ENCODE results near the gene STAMBP.

STAMBP gene

DNA sequence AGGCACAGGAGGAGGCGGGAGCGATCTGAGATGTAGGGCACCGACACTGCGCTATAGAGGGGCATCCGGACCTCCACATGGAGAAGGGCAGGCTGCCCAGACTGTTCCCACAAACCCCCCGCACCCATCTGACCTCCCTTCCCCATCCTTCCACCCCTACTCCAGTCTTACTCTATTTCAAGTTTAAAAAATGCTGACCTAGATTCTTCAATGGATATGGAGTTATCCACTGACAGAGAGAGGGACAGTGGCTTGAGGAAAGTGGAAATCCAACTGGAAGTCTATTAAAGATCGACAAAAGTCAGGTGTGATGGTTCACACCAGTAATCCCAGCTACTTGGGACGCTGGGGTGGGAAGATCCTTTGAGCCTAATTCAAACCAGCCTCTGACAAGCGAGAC lies 92.8 kb downstream of the STAMBP start:
- in situ Hi-C loops (cut with MboI; ENCODE audit: low sequenced_read_pairs, unreplicated experiment): no loop called here
- TF ChIP-seq, protein P1, sequence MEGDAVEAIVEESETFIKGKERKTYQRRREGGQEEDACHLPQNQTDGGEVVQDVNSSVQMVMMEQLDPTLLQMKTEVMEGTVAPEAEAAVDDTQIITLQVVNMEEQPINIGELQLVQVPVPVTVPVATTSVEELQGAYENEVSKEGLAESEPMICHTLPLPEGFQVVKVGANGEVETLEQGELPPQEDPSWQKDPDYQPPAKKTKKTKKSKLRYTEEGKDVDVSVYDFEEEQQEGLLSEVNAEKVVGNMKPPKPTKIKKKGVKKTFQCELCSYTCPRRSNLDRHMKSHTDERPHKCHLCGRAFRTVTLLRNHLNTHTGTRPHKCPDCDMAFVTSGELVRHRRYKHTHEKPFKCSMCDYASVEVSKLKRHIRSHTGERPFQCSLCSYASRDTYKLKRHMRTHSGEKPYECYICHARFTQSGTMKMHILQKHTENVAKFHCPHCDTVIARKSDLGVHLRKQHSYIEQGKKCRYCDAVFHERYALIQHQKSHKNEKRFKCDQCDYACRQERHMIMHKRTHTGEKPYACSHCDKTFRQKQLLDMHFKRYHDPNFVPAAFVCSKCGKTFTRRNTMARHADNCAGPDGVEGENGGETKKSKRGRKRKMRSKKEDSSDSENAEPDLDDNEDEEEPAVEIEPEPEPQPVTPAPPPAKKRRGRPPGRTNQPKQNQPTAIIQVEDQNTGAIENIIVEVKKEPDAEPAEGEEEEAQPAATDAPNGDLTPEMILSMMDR (IDR thresholded peaks at IDR 0.05; ENCODE audit: borderline replicate concordance, control extremely low read depth, extremely low read depth, insufficient read depth, missing control alignments): no peak
- DNase-seq (ENCODE audit: low spot score): no peak

DNA sequence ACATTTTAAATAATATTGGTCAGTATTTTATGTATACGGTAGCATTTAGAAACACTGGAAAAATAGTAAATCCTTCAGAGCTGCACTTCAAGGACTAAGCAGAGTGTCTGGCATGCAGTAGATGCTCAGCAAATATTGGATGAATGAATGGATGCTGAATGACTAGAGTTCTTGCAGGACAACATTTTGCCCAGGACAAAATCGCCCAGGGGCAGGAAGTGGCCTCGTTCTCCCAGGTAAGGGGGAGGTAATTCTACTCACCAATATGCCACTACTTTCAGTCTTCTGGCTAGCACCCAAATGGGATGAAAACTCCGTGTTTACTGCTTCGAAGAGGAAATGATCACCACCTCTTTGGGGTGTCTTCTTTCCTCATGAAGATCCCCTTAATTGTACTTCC lies 93.9 kb downstream of the STAMBP start:
- in situ Hi-C loops (cut with MboI; ENCODE audit: low sequenced_read_pairs, unreplicated experiment): no loop called here
- TF ChIP-seq, protein P1 (IDR thresholded peaks at IDR 0.05; ENCODE audit: borderline replicate concordance, control extremely low read depth, extremely low read depth, insufficient read depth, missing control alignments): no peak
- no peak for DNase-seq (ENCODE audit: low spot score)
